ENCODE data around the gene DNAJC15. TPM values are rescaled to one million over a fixed set of nuclear protein-coding genes. Genes with fewer than 3 reads are reported as not detected.

DNAJC15 gene
- total and polyA plus RNA-seq, 2 of the 8 experiments (the other 6 are each of a cell fraction or from before 2014, with no cell fraction given): 5.8 to 20.8 TPM

DNA sequence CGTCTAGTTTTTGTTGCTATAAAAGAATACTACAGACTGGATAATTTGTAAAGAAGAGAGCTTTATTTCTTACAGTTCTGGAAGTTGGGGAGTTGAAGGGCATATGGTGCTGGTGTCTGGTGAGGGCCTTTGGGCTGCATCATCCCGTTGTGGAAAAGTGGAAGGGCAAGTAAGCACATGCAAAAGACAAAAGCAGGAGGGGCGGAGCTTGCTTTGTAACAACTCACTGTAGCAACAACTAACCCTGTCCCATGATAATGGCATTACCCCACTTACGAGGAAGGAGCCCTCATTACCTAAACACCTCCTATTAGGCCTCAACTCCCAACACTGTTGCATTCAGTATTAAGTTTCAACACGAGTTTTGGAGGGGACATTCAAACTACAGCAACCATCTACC, 7.2 kb upstream of the DNAJC15 start:
- H2BK5ac ChIP-seq (ENCODE audit: low read depth, low read length): no peak overlapping the region
- no peaks in the 10 kb centered on the region for H3K27me3 ChIP-seq (replicated peaks in 1 of 4; ENCODE audit: control insufficient read depth in 3 of 4, extremely low read depth in 1 of 4, insufficient read depth in 3 of 4, low read length in 3 of 4)
- POLR2A ChIA-PET (ENCODE audit: partially characterized antibody): no interaction called here
- no peak overlapping the region for H2BK15ac ChIP-seq (ENCODE audit: low read length)
- no peaks in the 10 kb centered on the region for H3K79me2 ChIP-seq (ENCODE audit: control insufficient read depth in 1 of 2, insufficient read depth in 2 of 2, low read length in 2 of 2)
- no peak overlapping the region for H4K8ac ChIP-seq (ENCODE audit: extremely low read depth, insufficient read depth, low read length)
- H3K9ac ChIP-seq (replicated peaks in 1 of 4; ENCODE audit: extremely low read depth in 1 of 4, low read depth in 3 of 4, low read length in 3 of 4): no peak overlapping the region
- no peak overlapping the region for H3K4me3 ChIP-seq (ENCODE audit: extremely low read depth in 1 of 4, insufficient read depth in 2 of 4, low read depth in 3 of 4, low read length in 4 of 4)
- no peak overlapping the region for H2AK5ac ChIP-seq (ENCODE audit: low read depth, low read length)
- H3K4me2 ChIP-seq (ENCODE audit: insufficient read depth in 1 of 2, low read depth in 2 of 2, low read length in 2 of 2): no peak overlapping the region
- no peak overlapping the region for H3K14ac ChIP-seq (ENCODE audit: insufficient read length)
- TF ChIP-seq, protein P1, sequence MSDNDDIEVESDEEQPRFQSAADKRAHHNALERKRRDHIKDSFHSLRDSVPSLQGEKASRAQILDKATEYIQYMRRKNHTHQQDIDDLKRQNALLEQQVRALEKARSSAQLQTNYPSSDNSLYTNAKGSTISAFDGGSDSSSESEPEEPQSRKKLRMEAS (IDR thresholded peaks at IDR 0.05): peak; percentile 40; the same call in 1 of the 2 replicates
- no peak for TF ChIP-seq TAF7 (optimal IDR thresholded peaks at IDR 0.05; ENCODE audit: borderline replicate concordance, low read depth, low read length)
- TF ChIP-seq ASH2L (IDR thresholded peaks at IDR 0.05; ENCODE audit: low read length): no peak
- TF ChIP-seq GABPA (IDR thresholded peaks at IDR 0.05; ENCODE audit: borderline replicate concordance, insufficient read depth, low read length): no peak
- TF ChIP-seq ZNF274 (IDR thresholded peaks at IDR 0.05; ENCODE audit: borderline replicate concordance, extremely low read depth, low read length): no peak
- no peak for TF ChIP-seq POLR2A (IDR thresholded peaks at IDR 0.05; ENCODE audit: control extremely low read depth in 1 of 2, low read depth in 2 of 2, low read length in 2 of 2)
- no peak overlapping the region for H3K4ac ChIP-seq (replicated peaks; ENCODE audit: insufficient read length, low read depth, low read length)
- CTCF ChIA-PET (ENCODE audit: partially characterized antibody): interaction anchor here (0.9 to 1.3 kb wide), 2 partner anchors 48 to 68 kb away, joined by 3 to 4 read pairs; no protein-coding TSS in a partner anchor
- H3K4me1 ChIP-seq (replicated peaks in 1 of 4; ENCODE audit: control insufficient read depth in 3 of 4, insufficient read depth in 4 of 4, low read length in 3 of 4): peaks cover 0 to 3% (median 0%) of the 10 kb centered on the region in 4 experiments; a peak in 1 of 7 replicates
- H3K36me3 ChIP-seq (ENCODE audit: control insufficient read depth in 2 of 4, insufficient read depth in 4 of 4, low read length in 3 of 4): no peaks in the 10 kb centered on the region
- H3K56ac ChIP-seq (replicated peaks; ENCODE audit: insufficient read length, low read depth, low read length): no peak overlapping the region
- no peaks in the 10 kb centered on the region for H4K20me1 ChIP-seq (replicated peaks in 1 of 2; ENCODE audit: control insufficient read depth in 1 of 2, insufficient read depth in 2 of 2, low read length in 2 of 2)
- no peak overlapping the region for H2BK12ac ChIP-seq (ENCODE audit: low read depth, low read length)
- no peak overlapping the region for H3K27ac ChIP-seq (ENCODE audit: low read depth, low read length)
- WGBS, 2 experiments (ENCODE audit: extremely low coverage in 1 of 2, insufficient coverage in 1 of 2, insufficient read length in 1 of 2, insufficient replicate concordance in 2 of 2, low coverage in 1 of 2, low lambda C conversion rate in 2 of 2, missing lambda C conversion rate in 1 of 2): 90% methylated on average over 5 of the region's 5 CpGs; no CpG with 5 or more reads in 1 of the 2 experiments
- H4K5ac ChIP-seq (ENCODE audit: insufficient read length, low read depth, low read length): no peak overlapping the region
- H3K9me3 ChIP-seq (ENCODE audit: insufficient read depth in 2 of 2, low read depth in 1 of 2, low read length in 1 of 2): peaks cover 0 to 4% of the 10 kb centered on the region in 2 experiments; a peak in 2 of 4 replicates
- no peaks in the 10 kb centered on the region for H3K79me1 ChIP-seq (ENCODE audit: low read depth, low read length)
- no peak overlapping the region for H2BK120ac ChIP-seq (replicated peaks; ENCODE audit: low read depth, low read length)
- DNase-seq (ENCODE audit: low read depth in 1 of 2, low spot score in 2 of 2) (no peak), FAIRE-seq (no peak)
- H4K91ac ChIP-seq (replicated peaks; ENCODE audit: insufficient read length, low read length): no peak overlapping the region
- H2AFZ ChIP-seq (ENCODE audit: low read length): no peak overlapping the region
- no peaks in the 10 kb centered on the region for H3K23me2 ChIP-seq (ENCODE audit: low read depth, low read length)
- no peak overlapping the region for H3K18ac ChIP-seq (ENCODE audit: extremely low read depth, low read length)
- no peak overlapping the region for H2BK20ac ChIP-seq (ENCODE audit: low read length)
- no peak overlapping the region for H3K23ac ChIP-seq (ENCODE audit: insufficient read length)
